Glomerular endothelial cell (primary cell): Measurements from ENCODE around the gene POR. TPM values are rescaled to one million over a fixed set of nuclear protein-coding genes. Genes with fewer than 3 reads are reported as not detected.
"Not testable (repeated sequence)": the region's sequence is repeated elsewhere in the genome, so short reads cannot be mapped to it uniquely, and the experiment has no call there.

Experiments
- DNase-seq: peaks from one replicate; pipeline ENCODE4 v3.0.0-alpha.2; 2011; ENCODE audit warnings: low read depth, low spot score; ENCODE audit errors: extremely low read depth
- total RNA-seq: library from RNA; depleted of rRNA; stranded (reverse); fragments of >200 nt; gene quantifications from 2 replicates; pipeline ENCODE4 v1.2.3, GENCODE V29; 2015

The POR gene
- total RNA-seq, 1 donor from 2014 or later, result 73.0 TPM

DNA sequence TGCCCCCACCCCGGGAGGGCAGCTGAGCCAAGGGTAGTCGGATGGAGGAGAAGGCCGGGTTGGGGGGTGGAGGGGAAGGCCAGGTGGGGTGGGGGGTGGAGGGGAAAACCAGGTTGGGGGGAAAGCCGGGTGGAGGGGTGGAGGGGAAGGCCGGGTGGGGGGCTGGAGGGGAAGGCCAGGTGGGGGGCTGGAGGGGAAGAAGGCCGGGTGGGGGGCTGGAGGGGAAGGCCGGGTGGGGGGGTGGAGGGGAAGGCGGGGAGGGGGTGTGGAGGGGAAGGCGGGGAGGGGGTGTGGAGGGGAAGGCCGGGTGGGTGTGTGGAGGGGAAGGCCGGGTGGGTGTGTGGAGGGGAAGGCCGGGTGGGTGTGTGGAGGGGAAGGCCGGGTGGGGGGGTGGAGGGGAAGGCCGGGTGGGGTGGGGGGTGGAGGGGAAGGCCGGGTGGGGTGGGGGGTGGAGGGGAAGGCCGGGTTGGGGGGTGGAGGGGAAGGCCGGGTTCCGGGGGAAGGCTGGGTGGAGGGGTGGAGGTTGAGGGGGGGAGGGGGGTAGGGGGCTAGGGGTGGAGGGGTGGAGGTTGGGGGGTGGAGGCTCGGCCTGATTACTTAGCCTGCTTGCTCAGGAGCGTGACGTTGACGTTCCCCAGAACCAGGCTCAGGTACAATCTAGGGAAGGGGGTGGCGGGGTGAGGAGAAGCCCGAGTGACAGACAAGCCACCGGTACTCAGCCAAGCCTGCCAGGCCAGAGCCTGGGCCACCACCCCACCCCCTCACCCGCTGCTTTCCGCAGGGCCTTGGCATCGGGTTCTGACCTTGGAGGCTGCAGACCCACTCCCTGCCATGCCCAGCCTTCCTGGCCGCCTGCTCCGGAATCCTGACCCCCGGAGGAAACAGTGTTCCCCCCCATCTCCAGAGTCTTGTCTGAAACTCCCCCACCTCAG, 73.9 kb downstream of the POR start:
- no peak for DNase-seq

DNA sequence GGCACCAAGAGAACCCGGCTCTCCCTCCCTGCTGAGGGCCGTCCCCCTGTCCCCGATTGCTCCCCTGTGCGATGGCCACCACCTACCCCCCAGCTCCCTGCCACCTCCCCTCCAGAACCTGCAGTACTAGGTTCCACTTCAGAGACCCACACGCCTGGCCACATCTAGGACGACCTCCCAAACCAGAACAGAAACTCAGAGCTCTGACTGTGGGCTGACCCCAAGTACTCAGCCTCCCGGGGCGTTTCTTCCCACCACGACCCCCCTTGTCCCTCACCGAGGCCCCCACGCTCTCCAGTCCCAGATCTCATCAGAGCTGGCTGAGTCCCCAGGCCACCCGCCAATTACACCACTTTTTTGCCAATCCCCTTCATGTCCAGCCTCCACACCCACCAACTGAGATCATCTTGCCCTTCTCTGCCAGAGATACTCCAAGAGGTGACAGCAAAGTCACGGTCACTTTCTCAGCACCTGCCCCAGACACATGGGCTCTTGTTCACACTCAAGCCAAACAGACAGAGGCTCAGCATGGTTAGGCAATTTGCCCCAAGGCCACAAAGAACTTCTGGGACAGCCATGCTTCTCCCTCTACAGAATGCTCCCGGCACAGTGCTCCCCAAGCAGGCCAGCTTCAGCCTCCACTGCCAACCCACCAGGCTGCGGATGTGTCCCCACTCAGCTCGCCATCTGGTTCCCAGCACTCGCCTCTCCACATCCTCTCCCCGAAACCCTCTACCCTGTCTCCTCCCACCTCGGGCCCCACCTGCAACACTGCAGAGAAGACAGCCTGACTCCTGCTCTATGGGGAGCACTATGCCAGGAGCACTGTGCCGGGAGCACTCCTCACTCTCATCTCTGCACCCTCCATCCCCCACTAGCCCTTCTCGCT, 74.8 kb downstream of the POR start:
- no peak for DNase-seq

DNA sequence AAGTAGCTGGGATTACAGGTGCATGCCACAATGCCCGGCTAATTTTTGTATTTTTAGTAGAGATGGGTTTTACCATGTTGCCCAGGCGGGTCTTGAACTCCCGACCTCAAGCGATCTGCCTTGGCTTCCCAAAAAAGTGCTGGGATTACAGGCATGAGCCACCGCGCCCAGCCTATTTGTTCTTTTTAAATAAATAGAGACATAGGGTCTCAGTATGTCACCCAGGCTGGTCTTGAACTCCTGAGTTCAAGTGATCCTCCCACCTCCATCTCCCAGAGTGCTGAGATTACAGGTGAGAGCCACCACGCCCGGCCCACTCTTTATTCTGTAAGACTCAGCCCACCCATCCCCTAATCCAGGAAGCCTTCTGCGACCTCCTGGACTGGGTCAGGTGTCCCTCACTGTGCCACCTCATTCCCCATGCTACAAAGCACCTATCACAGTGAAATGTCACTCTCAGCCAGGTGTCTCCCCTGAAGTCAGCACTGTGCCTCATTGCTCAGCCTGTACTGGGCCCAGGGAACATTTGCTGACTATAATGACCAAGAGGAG, 76.7 kb downstream of the POR start:
- no peak for DNase-seq

DNA sequence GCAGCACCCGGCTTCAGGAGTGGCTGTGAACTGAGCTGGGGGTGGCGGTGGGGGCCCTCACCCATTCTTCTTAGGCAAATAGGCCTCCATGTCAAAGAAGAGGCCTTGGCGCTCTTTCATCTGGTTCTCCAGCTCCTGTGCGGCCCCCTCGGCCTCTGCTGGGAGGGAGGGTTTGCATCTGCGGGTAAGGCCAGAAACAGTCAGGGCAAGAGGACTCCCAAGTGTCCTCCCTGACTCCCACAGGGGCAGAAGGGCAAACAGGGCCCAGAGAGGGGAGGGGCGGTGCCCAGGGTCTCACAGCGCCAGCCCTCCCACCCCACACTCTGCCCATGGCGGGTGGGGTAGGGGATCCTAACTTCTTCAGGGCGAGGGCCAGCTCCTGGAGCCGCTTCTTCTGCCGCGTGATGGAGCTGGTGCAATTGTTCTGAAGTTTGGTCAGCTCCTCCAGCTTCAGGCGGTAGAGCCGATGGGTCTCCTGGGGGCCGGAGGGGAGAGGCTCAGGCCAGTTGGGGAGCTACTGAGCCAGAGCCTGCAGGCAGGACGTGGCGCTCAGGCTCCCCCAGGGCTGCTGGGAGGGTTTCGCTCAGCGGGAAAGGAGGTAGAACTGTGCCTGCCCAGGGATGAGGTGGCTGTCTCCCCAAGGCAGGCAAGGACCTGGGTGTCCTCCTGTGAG, 77.3 kb downstream of the POR start:
- DNase-seq, result no peak

DNA sequence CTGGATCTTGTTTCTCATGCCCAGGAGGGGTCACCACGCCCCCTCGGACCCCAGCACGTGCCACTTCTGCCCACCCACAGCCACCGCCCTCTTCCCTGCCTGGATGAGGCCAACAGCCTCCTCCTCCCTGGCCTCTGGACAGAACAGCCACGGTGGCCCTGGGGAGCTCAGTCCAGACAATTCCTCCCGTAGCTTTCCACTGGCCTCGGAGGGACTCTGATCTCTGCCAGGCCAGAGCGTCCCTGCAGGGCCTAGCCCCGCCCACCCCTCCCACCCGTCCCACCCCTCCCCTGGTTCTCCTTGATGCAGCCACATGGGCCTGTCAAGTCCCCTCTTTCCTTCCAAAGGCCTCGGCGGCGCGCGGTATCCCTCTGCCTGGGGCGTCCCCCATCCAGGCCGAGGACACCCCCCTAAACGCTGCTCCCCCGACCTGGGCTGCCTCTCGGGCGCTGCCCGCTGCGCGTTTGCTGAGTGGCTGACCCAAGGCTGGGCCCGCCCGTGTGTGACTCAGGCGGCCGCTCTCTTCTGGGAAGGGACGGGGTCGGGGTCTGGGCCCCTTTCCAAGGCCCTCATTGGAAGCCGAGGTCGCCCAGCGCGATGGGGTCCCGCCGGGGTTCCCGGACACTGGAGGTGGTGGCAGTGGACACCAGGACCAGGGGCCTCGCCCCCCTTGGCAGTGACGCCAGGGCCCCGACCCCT, 78.9 kb downstream of the POR start:
- no peak for DNase-seq

DNA sequence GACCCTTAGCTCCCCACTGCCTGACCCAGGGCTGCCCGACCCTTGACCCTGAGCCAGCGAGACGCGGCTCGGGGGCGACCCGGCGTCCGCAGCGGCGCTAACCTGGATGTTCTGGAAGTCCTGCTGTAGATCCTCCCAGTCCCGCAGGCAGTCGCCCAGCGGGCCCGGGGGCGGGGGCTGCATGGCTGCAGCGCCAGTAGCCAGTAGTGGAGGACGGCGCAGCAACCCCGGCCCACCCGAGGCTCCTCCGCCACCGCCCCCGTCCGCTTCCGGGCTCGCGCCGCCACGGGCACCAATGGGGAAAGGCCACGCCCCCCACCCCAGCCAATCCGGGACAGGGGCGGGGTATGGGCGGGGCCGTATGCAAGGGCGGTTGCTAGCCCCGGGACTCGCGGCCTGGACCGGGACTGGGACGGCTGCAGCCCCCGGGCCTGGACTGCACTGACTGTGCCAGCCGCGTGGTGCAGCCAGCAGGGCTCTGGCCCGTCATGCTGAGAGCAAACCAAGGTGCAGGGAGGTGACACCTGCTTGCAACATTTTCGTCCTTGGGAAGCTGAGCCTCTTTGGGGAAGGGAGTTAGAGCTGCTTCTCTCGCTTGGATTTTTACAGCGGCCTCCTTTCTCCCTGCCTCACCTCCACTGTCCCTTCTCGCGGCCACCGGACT, 79.6 kb downstream of the POR start, which contains the start of gene TMEM120A:
TSS of gene TMEM120A (minus strand) at position 208 of the 664 bp plus-strand sequence. CDS start at position 183, 25 bp downstream.
- no peak for DNase-seq

DNA sequence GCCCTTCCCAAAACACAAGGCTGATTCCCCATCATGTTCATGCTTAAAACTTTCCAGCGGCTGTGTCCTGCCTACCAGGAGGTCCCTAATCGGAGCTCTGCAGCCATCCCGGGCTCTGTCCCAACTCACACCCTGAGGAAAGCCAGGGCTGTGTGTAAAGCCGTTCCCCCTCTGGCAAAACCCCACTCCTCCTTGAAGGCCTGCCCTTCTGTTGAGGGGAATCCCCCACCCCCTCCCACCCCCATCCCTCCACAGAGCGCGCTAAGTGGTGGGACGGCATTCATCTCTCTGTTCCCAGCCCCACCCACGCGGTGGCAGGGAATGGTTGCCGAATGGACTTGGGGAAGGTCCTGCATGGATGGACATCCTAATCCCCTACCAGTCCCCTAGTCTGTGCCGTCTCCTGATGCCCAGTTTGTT, 80.1 kb downstream of the POR start:
- DNase-seq, result no peak

DNA sequence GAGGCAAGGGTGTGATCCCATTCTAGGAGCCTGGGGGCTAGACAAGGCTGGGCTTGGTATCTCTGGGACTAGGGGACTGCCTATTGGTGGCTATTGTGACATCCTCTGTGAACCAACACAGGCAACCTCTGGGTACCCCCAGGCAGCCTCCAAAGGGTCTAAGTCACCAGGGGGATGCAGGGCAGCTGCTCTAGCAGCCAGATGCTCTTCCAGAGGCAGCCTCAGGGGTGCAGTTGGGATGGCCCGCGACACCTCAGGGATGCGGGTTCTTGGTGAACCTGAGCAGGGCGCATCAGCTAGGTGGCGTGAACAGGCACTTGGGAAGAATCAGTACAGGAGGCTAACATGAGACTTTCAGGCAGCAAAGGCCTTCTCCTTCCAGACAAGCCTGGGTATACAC, 81.0 kb downstream of the POR start:
- DNase-seq, result no peak

DNA sequence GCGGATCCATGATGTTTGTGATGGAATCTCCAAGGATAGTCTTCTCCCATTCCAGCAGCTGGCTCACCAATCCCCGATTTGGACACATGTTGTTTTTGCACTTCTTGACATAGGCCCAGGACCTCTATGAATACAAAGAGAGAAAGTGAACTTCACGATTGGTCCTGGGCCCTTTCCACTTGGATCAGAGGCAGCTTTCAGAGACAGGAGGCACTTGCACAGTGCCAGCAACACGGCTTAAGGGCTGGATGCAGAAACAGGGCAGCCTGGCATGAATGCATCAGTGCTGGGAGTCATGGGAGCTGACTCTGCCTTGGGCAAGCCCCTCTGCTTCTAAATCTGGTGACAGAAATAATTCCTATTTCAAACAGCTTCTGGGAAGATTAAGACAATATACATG, 81.5 kb downstream of the POR start:
- DNase-seq, result no peak

DNA sequence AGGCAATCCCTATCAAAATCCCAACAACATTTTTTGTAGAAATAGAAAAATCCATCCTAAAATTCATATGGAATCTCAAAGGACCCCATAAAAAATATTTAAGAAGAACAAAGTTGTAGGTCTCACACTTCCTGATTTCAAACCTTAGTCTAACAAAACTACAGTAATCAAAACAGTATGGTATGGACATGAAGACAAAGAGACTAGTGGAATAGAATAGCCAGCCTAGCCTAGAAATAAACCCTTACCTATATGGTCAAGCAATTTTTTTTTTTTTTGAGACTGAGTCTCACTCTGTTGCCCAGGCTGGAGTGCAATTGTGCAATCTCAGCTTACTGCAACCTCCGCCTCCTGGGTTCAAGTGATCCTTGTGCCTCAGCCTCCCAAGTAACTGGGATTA, 83.1 kb downstream of the POR start:
- no peak for DNase-seq

DNA sequence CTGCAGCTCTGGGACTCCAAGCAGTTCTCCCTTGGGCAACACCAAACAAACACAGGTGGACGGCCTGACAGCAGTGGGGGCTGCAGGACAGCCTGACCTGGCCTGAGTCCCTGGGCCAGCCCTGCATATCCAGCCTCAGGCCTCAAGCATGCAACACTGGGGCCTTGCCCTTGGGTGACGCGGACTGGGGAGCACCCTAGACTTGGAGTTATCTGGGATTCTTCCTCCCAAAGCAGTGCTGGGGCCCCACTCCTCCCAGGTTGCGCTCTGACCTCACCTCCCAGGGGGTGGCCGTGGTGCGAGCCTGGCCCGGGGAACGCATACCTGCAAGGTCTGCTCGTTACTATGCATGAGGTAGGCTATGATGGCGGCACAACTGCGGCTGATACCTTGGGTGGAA, 85.6 kb downstream of the POR start:
- no peak for DNase-seq

DNA sequence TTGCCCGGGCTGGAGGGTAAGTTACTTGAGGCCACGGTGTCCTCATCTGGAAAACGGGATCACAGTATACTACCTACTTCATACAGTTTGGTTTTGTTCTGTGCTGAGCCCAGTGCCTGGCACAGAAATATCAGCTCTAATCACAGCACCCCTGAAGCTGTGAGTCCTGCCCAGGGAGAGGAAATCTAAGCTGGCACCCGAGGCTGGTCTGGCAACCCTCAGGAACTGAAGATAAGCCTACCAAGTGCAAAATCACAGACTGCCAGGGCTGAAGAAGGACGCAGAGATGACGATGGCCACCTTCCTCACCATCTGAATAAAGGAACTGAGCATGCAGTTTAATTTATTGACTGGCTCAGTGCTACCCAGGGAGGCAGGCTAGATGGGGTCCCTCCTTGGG, 87.2 kb downstream of the POR start:
- no peak for DNase-seq

DNA sequence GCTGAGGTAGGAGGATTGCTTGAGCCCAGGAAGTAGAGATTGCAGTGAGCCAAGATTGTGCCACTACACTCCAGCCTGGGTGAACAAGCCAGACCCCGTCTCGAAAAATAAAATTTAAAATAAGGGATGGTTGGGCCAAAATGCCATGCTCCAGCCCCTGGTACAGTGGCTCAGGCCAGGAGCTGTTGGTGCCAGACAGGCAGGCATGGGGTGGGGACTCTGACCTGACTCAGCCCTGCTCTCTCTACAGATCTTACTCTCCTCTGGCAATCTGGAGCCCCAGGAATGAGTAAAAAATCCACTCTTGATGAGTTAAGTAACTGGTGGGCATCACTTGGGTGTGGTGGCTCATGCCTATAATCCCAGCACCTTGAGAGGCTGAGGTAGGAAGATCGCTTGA, 87.9 kb downstream of the POR start:
- DNase-seq, result no peak

DNA sequence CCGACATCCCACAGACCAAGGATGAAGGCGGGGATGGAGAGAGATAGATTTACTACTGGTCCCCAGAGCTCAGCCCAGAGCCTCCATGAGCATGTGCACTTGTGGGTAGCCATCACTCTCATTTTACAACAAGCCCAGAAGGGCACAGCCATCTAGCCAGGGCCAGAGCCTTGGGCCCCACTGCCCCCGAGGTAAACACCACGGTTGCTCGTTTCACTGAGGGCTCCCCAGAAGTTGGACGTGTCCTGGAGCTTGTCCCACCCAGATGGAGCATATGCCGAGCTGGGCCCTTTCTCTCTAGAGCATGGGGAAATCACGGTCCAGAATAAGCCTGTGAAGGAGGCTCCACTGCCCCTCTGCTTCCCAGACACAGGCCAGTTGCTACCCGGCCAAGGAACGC, 88.4 kb downstream of the POR start:
- no peak for DNase-seq

DNA sequence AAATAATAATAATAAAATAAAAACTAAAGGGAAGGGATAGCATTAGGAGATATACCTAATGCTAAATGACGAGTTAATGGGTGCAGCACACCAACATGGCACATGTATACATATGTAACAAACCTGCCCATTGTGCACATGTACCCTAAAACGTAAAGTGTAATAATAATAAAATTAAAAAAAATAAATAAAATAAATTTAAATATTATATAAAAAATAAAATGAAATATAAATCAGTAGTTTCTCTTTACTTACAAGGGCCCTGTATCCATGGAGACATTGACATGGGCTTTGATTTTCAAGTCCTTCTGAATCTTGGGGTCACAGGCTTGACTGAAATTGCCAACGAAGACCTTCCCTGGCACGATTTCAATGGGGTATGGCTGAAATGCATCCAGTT, 90.0 kb downstream of the POR start:
- not testable (repeated sequence) for DNase-seq

DNA sequence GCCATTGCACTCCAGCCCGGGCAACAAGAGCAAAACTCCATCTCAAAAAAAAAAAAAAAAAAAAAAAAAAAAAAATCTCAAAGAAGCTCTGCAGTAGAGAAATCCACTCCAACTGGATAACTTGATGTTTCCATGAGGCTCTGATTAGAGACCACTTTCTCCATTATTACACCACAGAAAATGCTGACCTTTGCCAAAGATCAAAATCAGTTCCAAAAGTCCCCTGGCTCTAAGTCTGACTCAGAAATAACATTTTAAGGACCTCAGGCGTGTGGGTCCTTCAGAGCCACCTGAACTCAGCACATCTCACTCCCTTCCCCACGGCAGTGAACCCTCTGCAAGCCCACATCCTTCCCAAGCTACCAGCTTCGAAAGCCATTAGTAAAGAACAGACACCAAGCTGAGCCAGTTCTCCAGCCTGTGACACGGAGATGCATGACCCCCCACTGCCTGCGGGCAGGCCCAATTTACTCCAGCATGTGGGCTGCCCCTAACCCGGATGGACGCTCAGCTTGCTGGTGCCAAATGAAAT, 93.3 kb downstream of the POR start:
- DNase-seq, result no peak

DNA sequence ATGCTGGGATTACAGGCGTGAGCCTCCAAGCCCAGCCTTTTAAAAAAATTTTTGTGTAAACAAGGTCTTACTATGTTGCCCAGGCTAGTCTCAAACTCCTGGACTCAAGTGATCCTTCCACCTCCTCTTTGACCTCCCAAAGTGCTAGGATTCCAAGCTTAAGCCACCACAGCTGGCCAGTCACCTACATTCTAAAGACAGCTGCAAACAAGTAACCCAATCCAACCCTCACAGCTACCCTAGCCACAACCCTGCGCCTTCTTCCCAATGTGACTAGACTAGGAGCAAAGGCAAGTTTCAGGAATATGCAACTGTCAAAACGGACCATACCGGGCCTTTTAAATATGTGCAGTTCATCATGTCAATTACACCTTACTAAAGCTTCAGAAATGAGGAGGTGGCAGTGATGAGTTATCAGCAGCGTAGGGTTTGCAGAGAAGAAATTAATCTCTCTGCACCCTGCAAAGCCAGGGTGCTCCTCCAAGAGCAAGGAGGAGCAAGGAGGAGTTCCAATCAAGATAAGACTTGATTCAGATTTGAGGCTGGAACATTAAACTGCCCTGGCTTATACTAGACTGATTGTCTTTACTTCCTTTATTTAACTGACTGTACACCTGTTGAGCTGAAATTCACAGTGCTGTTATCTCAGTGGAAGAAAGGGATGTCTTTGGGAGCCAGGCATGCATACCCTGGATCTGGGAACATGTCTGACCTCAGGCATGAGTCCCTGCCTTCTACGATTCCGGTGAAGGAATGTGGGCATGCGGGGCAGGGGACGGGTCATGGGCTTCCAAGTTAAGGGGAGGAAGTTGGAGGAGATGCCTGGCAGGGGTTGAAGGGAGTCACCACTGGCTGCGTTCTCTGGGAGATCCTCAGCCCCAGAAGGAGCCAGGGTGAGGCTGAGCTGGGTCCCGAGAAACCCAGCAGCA, 95.0 kb downstream of the POR start:
- no peak for DNase-seq

DNA sequence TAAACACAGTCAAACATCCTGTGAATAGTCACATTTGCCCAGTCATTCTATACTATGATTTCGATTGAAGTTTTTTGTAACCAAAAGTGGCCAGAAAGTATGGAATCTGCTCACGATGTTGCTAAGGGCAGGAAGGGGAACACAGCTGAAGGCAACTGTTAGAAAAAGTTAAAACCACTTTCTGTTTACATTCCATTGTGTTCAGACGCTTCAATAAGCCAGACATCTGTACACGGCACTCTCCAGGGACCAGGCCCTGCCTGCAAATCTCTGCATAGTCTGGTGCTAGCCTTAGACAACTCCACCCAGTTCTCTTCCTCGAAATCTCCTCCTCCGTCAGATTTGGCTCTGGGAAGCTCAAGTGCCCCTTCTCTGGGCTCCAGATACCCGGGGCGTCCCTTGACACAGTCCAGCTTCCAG, 96.5 kb downstream of the POR start:
- DNase-seq, result peak; percentile 69
